Skeletal muscle cell (primary cell): ENCODE measurements around the gene FRAS1.
"Not testable (repeated sequence)": the region's sequence is repeated elsewhere in the genome, so short reads cannot be mapped to it uniquely, and the experiment has no call there.

ENCODE experiments used
- DNase-seq: peaks from one replicate; pipeline ENCODE4 v3.0.0-alpha.2; 2010; ENCODE audit warnings: low read depth
- H3K4me3 ChIP-seq: 2 replicates; pipeline ENCODE4 v1.5.1; 2011; ENCODE audit warnings: low read depth, mild to moderate bottlenecking, control low read depth, low read length, moderate library complexity

The FRAS1 gene

DNA sequence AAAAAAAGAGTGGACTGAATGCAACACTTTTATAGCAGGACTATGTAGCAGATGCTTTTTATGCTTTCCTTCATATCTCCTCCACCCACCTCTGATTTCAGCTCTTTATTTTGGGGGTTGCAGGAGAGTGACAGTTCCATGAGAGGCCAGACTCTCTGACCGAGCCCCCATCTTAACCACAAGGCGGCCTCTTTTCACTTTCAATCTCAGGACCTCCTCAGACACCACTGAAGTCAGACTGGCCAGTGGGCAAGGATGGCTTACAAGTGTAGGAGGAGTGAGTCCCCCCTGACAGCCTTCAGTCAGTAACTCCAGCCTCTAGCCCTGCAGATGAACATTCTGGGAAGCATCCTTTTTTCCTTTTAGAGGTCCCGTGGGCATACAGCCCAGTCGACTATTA lies 140.8 kb downstream of the FRAS1 start:
- H3K4me3 ChIP-seq = no peak overlapping the region
- DNase-seq = no peak

DNA sequence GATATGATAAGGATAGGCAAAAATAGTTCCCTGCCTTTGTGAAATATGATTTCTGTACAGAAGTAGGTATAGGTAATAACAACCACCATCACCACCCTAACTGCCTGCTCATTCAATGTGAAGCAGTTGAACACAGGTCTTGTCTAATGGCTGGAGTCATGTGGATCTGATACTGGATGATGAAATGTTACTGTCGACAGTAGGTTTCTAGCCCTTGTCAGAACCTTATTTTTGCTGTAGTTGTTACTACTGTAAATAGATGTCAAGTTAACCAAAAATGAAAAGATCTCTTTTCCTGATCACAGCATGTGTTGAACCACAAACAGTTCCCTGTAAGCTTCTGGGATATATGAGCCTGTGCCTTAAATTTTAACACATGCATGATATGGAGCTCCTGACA lies 142.9 kb downstream of the FRAS1 start:
- no peak for DNase-seq

DNA sequence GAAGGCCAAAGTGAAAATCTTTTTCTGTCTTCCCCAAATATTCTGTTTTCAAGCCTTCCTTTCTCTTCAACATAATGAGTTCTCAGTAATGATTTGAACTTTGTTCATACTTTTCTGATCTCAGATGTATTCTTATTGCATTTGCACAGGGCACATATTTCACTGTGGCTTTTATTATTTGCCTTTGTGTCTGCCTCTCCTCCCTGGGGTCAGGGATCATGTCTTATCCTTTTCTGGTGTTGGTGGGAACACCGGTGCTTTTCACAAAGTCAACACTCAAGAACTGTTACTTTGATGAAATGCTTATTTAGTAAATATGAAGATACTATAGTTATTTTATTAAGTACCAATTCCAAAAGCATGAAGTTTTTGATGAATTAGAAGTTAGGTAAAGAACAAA lies 143.8 kb downstream of the FRAS1 start:
- H3K4me3 ChIP-seq = no peak overlapping the region

More for the DNA sequence above, 142.9 kb downstream of the FRAS1 start:
- no peak overlapping the region for H3K4me3 ChIP-seq

GRCh38 chr4:78204176-78204575 lies 147.1 kb downstream of the FRAS1 start:
- no peak overlapping the region for H3K4me3 ChIP-seq
- DNase-seq = no peak

More for the DNA sequence above, 143.8 kb downstream of the FRAS1 start:
- DNase-seq = no peak

GRCh38 chr4:78205591-78205990 lies 148.5 kb downstream of the FRAS1 start:
- DNase-seq = no peak

GRCh38 chr4:78207541-78207940 lies 150.4 kb downstream of the FRAS1 start:
- DNase-seq = no peak
- H3K4me3 ChIP-seq = no peak overlapping the region

More at GRCh38 chr4:78205591-78205990, 148.5 kb downstream of the FRAS1 start:
- H3K4me3 ChIP-seq = no peak overlapping the region

GRCh38 chr4:78207951-78208350 lies 150.8 kb downstream of the FRAS1 start:
- no peak overlapping the region for H3K4me3 ChIP-seq
- DNase-seq = no peak

- not testable (repeated sequence) for H3K4me3 ChIP-seq, DNase-seq
Measured at GRCh38 chr4:78208896-78209295, 151.8 kb downstream of the FRAS1 start.

GRCh38 chr4:78210694-78211410 lies 153.7 kb downstream of the FRAS1 start:
- no peak overlapping the region for H3K4me3 ChIP-seq
- DNase-seq = no peak

DNA sequence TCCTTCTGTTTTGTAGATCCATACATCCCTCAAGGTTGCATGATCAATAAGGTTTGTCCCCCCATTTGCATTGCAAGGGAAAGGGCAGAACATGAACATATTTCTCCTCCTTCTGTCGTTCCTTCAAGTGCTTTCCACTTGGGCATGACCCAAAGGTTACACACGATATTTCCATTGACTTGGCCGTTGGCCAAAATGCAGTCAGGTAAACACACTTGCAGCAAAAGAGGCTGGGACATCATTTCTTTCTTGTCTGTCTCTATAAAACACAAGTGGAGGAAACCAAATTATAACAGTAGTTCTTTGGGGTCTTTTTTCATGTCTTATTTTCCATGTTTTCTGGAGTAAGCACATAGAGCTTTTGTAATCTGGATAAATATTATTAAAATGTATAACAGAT lies 156.1 kb downstream of the FRAS1 start:
- no peak overlapping the region for H3K4me3 ChIP-seq
- DNase-seq = no peak

DNA sequence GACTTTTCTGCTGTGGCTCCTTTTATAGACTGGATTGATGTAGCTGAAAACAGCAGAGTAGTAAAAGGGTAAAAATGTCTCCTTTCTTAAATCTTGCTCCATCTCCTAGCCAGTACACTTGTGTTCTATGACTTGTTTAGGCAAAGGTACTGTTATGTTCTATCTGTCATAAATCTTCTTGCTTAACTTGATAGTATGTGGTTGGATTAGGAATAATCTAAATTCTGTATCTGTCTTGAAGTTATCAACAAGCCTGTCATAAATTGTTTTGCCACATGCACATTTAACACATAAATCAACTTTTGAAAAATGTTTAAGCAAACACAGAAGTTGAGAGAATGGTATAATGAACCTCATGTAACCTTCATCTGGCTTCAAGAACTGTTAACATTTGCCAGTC lies 157.0 kb downstream of the FRAS1 start:
- no peak overlapping the region for H3K4me3 ChIP-seq

DNA sequence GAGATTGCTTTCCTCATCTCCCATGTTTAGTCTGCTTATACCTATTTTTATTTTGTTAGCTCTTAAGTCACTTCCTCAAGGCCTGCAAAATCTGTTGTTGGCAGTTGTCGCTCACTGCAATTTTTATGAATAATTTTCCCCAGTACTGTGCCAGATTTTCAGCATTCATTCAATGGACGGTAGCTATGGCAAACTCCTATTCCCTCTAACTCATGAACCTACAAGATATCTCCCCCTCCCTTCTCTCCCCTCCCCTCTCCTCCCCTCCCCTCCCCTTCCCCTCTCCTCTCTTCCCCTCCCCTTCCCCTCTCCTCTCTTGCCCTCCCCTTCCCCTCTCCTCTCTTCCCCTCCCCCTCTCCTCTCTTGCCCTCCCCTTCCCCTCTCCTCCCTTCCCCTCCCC lies 160.4 kb downstream of the FRAS1 start:
- DNase-seq = no peak
- H3K4me3 ChIP-seq = no peak overlapping the region

More for the DNA sequence above, 157.0 kb downstream of the FRAS1 start:
- DNase-seq = no peak

DNA sequence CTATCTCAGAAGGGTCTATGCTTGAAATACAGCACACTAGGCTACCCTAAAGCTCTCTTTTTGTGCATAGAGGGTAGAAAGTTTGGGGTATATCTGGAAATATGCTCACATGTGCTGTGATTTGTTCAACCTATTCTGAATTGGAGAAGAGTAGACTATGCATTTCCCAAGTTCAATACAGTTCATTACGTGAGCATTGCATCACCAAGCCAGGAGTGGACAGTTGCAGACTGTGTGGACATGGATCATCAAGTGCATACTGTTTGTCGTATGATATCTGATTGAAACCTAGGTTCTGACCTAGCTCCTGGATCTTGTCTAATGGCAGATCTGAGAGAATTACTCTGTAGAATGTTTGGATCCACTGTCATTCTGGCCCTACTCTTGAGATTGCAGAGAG lies 161.1 kb downstream of the FRAS1 start:
- no peak for DNase-seq
- no peak overlapping the region for H3K4me3 ChIP-seq

DNA sequence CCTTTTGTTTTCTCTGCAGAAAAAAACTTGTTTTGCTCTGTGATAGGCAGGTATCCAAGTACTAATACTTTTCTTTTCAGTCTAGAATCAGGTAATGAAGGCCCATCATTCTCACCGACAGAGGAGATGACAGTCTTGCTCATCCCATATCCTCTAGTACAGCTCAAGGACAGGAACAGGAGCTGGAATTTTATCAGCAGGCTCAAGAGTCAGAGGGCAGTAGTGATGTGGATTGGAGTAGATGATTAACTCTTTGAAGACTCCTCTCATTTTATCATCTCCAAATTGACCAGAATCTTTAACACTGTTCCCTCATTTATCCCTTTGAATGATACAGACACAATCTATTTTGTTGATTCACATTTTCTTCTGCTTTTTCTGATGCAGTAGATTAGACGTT lies 162.7 kb downstream of the FRAS1 start:
- no peak for DNase-seq
- no peak overlapping the region for H3K4me3 ChIP-seq

GRCh38 chr4:78220283-78220682 lies 163.2 kb downstream of the FRAS1 start:
- no peak for DNase-seq

GRCh38 chr4:78222575-78223186 lies 165.6 kb downstream of the FRAS1 start:
- H3K4me3 ChIP-seq = no peak overlapping the region

More at GRCh38 chr4:78220283-78220682, 163.2 kb downstream of the FRAS1 start:
- no peak overlapping the region for H3K4me3 ChIP-seq

DNA sequence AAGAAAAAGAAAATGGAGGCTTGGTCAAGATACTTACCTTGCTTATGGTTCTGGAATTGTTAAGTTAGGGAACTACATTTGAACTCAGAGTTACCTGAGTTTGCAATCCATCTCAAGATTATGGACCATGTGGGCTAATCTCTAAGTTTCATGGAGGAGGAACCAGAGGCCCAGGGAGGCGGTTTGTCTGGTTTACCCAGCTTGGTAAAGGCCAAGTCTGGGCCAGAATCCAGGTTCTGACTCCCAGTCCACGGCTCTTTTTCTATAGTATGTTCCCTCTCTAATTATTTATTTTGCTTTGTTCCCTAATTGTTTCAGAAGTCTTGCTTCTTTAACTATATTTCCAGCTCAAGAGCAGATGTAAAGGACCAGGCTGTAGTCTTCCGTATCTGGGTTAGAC lies 168.1 kb downstream of the FRAS1 start:
- no peak overlapping the region for H3K4me3 ChIP-seq
- no peak for DNase-seq

More at GRCh38 chr4:78222575-78223186, 165.6 kb downstream of the FRAS1 start:
- no peak for DNase-seq

- DNase-seq = no peak
- no peak overlapping the region for H3K4me3 ChIP-seq
Measured at GRCh38 chr4:78226279-78226678, 169.2 kb downstream of the FRAS1 start.

DNA sequence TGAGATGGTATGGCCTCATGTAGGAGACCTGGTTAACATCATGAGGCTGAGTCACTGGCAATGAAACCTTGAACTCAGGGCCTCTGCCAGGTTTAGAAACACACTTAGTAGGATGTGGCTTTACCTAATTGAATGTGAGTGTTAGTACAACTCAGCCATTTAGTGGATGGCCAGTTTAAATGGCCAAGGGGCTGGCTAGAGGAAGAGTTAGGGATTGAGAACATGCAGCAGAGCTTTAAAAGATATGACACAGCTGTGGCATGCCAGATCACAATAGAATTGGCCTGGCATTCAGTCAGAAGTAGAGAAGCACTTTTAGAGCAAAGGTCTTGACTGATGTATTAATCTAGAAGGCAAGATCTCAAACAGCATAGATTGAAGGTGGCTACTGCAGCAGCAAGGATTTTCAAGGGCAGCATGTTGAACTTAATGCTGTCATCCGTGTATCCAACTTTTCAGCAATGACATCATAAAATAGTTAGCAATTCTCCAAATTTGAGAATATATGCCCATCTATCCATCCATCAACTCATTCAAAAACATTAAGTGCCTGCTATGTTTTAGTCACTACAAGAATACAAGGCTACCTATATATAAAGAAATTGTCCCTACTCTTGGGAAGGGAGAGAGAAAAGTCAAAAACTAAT lies 170.4 kb downstream of the FRAS1 start:
- DNase-seq = no peak
- H3K4me3 ChIP-seq = no peak overlapping the region

DNA sequence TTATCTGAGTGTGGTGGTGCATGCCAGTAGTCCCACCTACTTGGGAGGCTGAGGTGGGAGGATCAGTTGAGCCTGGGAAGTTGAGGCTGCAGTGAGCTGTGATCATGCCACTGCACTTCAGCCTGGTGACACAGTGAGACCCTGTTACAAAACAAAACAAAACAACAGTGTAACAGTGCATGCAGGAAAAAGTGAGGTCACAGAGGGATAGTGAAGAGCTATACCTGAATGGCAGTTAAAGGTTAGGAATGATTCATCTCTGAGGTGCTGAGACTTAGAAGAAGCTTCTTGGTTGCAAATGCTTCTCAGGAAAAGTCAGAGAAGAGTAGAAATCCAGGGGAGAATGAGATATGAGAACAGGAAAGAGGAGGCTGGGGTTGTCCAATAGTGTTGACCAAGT lies 178.7 kb downstream of the FRAS1 start:
- no peak overlapping the region for H3K4me3 ChIP-seq
- no peak for DNase-seq

DNA sequence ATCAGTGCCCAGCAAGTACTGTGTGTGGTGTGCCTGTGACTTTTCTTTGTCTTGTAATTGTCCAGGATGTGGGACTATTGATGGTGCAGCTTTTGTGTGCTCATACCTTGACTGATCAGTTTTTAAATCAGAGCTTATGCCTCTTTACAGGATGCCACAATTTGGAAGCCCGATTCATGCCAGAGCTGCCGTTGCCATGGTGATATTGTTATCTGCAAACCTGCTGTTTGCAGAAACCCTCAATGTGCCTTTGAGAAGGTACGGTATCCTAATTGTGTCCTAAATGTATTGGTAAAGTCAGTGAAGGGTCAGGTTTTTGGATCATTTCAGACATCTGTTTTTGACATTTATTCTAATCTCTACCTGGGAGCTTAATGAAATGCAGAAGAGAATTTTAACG lies 180.2 kb downstream of the FRAS1 start:
- H3K4me3 ChIP-seq = no peak overlapping the region
- DNase-seq = no peak
